ENCODE results near the gene HEMGN. TPM values are rescaled to one million over a fixed set of nuclear protein-coding genes. Genes with fewer than 3 reads are reported as not detected.

HEMGN gene
- total RNA-seq, 1 experiment from 2014 or later: 0.11 TPM

- H3K27ac Mint-ChIP-seq: no peak overlapping the region
These were observed 45.7 kb upstream of the HEMGN start for GRCh38 chr9:97983589-97984187.

GRCh38 chr9:97982683-97983588, 45.0 kb upstream of the HEMGN start, which contains the start of gene ANP32B:
Gene ANP32B (plus strand): TSS chr9:97983341. CDS start chr9:97983556, 215 bp downstream.
- Mint-ChIP-seq H3K9me3 (no peaks in the 10 kb centered on the region), H3K36me3 (no peaks in the 10 kb centered on the region), H3K4me3 (peak within 1 kb of the TSS; percentile 67), H3K27ac (no peak within 1 kb of the TSS), H3K4me1 (peaks cover 22% of the 10 kb centered on the region), H3K27me3 (ENCODE audit: low read depth) (peaks cover 64% of the 10 kb centered on the region)
- peak; percentile 87 for ATAC-seq
- POLR2A ChIA-PET: interaction anchor here (1.0 kb wide), 1 partner anchor 87 kb away, joined by 3 read pairs; no protein-coding TSS in a partner anchor
- peak; percentile 85 for DNase-seq (ENCODE audit: low spot score)
- CTCF ChIA-PET: interaction anchor here (0.5 to 1.7 kb wide), 14 partner anchors 12 to 793 kb away, joined by 3 to 11 read pairs (median 4); no protein-coding TSS in a partner anchor
- TF ChIP-seq ZBTB43 (CRISPR knock-in tag; IDR thresholded peaks at IDR 0.05): no peak
- TF ChIP-seq TCF7 (CRISPR knock-in tag; IDR thresholded peaks at IDR 0.05; ENCODE audit: low read depth): no peak
- no peak for TF ChIP-seq CREB1 (CRISPR knock-in tag; IDR thresholded peaks at IDR 0.05)
- 0 out of 2 replicates have a peak, but pooled peaks have one; percentile 26 for TF ChIP-seq NFE2L1 (CRISPR knock-in tag; IDR thresholded peaks at IDR 0.05)
- 0 out of 2 replicates have a peak, but pooled peaks have one; percentile 48 for TF ChIP-seq FOXP4 (CRISPR knock-in tag; IDR thresholded peaks at IDR 0.05)
- peak; percentile 97 for TF ChIP-seq HMGXB4 (CRISPR knock-in tag; IDR thresholded peaks at IDR 0.05)
- no peak for TF ChIP-seq ATF6 (CRISPR knock-in tag; IDR thresholded peaks at IDR 0.05)
- no peak for TF ChIP-seq ELF4 (CRISPR knock-in tag; IDR thresholded peaks at IDR 0.05; ENCODE audit: low read depth)
- no peak for TF ChIP-seq STAT6 (CRISPR knock-in tag; conservative IDR thresholded peaks at IDR 0.05; ENCODE audit: low read depth)
- peak; percentile 24; the same call in 1 of the 2 replicates for TF ChIP-seq NFYB (CRISPR knock-in tag; conservative IDR thresholded peaks at IDR 0.05; ENCODE audit: low read depth)
- no peak for TF ChIP-seq ZBTB21 (CRISPR knock-in tag; IDR thresholded peaks at IDR 0.05; ENCODE audit: borderline replicate concordance)

More at GRCh38 chr9:97983589-97984187, 45.7 kb upstream of the HEMGN start:
- CTCF ChIA-PET: interaction anchor here (0.6 to 1.7 kb wide), 13 partner anchors 11 to 793 kb away, joined by 3 to 11 read pairs (median 4); partner anchors contain the start of gene TRMO
- Mint-ChIP-seq H3K27me3 (ENCODE audit: low read depth) (peaks cover 56% of the 10 kb centered on the region), H3K36me3 (no peaks in the 10 kb centered on the region), H3K4me1 (peaks cover 24% of the 10 kb centered on the region), H3K4me3 (peak overlapping the region; percentile 67), H3K9me3 (no peaks in the 10 kb centered on the region)
- POLR2A ChIA-PET: interaction anchor here (1.0 kb wide), 1 partner anchor 88 kb away, joined by 3 read pairs; no protein-coding TSS in a partner anchor
- TF ChIP-seq ZNF512 (CRISPR knock-in tag; IDR thresholded peaks at IDR 0.05; ENCODE audit: borderline replicate concordance): no peak
- TF ChIP-seq HMGXB4 (CRISPR knock-in tag; IDR thresholded peaks at IDR 0.05): peak; percentile 72; the same call in 1 of the 2 replicates
- DNase-seq (ENCODE audit: low spot score): peak; percentile 30
- ATAC-seq: peak; percentile 14
